Dedifferentiated amniotic fluid mesenchymal stem cell (primary cell): Measurements from ENCODE around the gene BTAF1.
"Not testable (repeated sequence)": the region's sequence is repeated elsewhere in the genome, so short reads cannot be mapped to it uniquely, and the experiment has no call there.

Source experiments
- DNase-seq: peaks from one replicate; pipeline ENCODE4 v3.0.0-alpha.2; 2016; ENCODE audit errors: extremely low spot score

Gene BTAF1

GRCh38 chr10:91978585-91978984 lies 55.0 kb downstream of the BTAF1 start:
- no peak for DNase-seq

- DNase-seq = no peak
Observed at GRCh38 chr10:91980319-91980718, 56.7 kb downstream of the BTAF1 start.

DNA sequence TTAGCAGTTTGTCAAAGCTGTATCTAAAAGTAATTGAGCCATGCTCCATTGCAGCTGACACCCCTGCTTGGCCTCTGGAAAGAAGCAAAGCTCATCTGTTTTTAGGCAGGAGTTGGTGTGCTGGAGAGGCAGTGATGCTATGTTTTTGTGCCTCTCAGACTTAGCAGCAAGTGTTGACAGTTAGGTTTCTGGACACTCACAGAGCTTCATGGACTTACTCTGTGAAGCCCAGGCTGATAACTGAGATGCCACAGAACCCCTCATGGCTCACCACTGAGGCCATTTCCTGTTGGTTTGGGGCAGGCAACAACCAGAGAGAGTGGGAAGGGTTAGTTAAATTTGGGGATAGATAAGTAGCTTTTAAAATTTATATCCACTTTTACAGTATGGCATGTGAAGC lies 59.8 kb downstream of the BTAF1 start:
- DNase-seq = no peak

DNA sequence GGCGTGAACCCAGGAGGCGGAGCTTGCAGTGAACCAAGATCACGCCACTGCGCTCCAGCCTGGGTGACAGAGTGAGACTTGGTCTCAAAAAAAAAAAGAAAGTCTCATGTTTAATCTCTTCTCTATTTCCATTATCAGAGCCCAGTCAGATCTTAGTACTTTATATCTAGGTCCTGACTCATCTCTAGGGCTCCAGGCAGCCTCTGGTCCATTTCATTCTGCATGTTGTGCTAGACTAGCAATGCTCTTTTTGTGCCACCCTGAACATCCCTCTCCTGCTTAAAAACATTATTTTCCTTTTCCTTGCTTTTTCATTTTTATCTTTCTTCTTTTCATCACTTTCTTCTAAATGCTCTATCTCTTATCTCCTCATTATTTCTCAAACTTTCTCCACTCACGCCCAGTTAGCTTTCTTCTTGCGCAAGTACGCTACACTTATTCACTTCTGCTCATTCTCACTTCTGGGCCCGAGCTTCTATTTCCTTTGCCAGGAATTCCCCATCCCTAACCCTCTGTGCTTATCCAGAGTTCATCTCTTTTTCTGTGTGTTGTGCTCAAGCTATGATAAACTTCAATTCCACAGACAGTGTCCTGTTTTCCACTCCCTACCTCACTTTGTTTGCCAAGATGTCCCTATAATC lies 63.9 kb downstream of the BTAF1 start:
- no peak for DNase-seq

DNA sequence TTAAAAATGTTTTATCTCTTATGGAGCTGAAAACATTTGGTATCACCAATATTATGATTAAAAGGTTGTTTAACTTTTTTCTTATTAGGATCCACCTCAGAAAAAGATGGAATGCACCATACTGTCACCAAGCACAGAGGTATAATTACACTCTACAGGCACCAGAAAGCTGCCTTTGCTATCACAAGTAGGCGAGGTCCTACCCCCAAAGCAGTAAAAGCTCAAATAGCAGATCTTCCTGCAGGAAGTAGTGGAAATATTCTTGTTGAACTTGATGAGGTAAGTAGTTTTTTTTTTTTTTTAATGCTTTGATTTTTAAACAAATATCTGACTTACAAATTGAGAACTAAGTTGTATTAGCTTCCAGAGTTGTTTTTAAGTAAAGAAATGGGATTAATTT lies 68.5 kb downstream of the BTAF1 start:
- no peak for DNase-seq

GRCh38 chr10:91996266-91996665 lies 72.7 kb downstream of the BTAF1 start:
- no peak for DNase-seq

DNA sequence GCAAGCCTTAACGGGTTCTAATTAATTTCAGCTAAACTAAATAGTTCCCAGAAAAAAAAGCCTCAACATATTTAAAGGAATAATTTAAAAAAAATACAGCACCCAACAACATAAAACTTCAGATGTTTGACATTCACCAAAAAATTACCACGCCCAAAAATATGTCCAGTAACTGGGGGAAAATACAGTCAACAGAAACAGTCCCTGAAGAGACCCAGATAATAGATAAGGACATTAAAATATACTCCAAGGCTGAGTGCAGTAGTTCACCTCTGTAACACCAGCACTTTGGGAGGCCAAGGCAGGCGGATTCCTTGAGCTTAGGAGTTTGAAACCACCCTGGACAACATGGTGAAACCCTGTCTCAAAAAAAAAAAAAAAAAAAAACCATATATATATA lies 78.0 kb downstream of the BTAF1 start:
- DNase-seq = no peak

DNA sequence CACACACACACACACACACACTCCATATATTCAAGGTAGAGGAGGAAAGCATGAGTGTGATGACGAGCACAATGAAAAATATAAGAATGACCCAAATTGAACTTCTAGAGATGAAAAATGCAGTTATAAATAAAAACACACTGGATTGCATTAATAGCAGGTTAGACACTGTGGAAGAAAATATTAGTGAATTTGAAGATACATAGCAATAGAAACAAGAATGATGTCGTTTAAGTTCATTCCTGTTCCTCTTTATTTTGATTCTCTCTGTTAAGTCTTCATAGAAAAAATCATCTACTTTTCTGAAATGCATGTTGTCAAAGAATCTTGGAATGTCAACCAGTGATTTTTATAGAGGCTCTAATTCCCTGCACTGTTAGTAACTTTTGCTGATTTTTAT lies 78.4 kb downstream of the BTAF1 start:
- no peak for DNase-seq

GRCh38 chr10:92003258-92003657 lies 79.7 kb downstream of the BTAF1 start:
- no peak for DNase-seq

DNA sequence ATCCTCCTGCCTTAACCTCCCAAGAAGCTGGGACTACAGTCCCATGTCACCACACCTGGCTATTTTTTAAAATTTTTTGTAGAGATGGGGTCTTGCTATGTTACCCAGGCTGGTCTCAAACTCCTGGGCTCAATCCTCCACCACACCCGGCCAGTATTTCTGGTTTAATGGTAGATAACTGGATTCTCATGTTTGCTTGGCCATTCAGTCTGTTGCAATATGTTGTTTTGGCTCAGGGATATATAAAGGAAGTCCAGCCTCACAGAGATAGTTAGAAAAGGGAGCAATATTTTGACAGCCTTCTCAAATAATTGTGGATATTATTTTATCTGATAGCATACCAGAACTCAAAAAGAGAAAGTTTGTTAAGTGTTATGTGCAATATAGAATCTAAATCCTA lies 82.4 kb downstream of the BTAF1 start:
- no peak for DNase-seq

- no peak for DNase-seq
Observed at GRCh38 chr10:92009445-92009844, 85.9 kb downstream of the BTAF1 start.

DNA sequence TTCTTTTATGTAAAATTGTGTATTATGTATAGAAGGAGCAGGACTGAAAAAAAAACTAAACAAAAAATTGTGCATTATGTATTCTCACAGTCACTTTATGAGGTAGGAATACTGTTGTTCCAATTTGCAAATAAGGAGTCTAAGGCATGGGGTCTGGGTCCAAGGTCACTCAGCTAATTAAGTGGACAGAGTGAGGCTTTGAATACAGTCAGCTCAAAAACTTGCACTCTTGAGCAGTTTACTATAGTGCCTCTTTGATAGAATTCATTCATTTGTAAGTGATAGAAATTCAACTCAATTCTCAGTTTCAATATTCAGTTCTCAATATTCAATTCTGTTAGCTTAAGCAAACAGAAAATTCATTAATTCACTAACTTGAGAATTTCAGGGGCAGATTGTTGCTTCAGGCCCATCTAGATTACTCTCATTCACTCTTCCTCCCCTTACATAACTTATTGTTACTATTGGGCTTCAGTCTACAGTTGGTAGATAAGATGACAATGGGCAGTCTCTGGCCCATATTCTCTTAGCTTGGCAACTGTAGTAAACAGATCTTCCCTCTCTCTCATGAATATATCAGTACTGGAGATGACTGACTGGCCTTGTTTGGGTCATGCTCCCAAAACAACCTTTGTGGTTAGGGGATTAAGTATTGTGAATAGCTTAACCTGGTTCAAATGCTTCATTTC lies 86.6 kb downstream of the BTAF1 start:
- no peak for DNase-seq

- peak; percentile 20 for DNase-seq
Observed at GRCh38 chr10:92011560-92012214, 88.1 kb downstream of the BTAF1 start.

DNA sequence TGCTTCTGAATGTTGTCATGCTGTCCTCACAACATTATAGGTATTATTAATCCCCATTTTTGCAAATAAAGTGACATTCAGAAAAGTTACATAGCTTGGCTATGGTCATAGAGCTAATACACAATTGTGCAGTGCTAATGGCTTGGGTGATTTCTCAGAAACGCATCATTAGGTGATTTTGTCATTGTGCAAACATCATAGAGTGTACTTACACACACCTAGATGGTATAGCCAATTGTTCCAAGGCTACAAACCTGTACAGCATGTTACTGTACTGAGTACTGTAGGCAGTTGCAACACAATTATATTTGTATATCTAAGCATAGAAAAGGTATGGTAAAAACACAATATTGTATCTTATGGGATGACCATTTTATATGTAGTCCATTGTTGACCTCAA lies 91.0 kb downstream of the BTAF1 start:
- DNase-seq = no peak

- DNase-seq = no peak
Observed at GRCh38 chr10:92024700-92025099, 101.1 kb downstream of the BTAF1 start.

- not testable (repeated sequence) for DNase-seq
Observed at GRCh38 chr10:92025340-92025739, 101.8 kb downstream of the BTAF1 start.

DNA sequence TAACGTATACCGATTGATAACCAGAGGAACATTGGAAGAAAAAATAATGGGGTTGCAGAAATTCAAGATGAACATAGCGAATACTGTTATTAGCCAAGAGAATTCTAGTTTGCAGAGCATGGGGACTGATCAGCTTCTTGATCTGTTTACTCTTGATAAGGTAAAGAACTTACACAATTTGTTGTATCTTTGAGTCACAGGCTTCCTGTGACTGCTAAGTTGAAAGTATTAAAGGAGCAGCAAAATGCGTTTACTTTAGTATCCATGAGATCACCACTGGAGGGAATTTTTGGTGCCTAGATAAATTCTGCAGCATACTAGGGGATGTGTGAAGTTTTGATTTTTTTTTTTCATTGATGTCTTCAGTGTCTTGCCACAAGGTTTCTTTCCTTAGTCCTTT lies 103.6 kb downstream of the BTAF1 start:
- DNase-seq = no peak

GRCh38 chr10:92031580-92031979 lies 108.0 kb downstream of the BTAF1 start:
- no peak for DNase-seq

- DNase-seq = not testable (repeated sequence)
Observed at GRCh38 chr10:92033070-92033469, 109.5 kb downstream of the BTAF1 start.

DNA sequence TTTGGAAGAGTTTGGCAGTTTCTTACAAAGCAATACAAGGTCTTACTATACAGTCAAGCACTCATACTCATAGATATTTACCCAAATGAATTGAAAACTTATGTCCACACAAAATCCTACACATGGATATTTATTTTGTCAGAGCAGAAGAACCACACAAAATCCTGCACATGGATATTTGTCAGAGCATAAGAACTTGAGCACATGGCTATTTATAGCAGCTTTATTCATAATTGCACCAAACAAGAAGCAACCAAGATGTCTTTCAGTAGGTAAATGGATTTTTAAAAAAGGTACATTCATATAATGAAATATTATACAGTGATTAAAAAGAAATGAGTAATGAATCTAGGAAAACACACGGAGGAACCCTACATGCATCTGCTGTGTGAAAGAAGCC lies 115.4 kb downstream of the BTAF1 start:
- no peak for DNase-seq

- no peak for DNase-seq
Observed at GRCh38 chr10:92042541-92042940, 119.0 kb downstream of the BTAF1 start.

DNA sequence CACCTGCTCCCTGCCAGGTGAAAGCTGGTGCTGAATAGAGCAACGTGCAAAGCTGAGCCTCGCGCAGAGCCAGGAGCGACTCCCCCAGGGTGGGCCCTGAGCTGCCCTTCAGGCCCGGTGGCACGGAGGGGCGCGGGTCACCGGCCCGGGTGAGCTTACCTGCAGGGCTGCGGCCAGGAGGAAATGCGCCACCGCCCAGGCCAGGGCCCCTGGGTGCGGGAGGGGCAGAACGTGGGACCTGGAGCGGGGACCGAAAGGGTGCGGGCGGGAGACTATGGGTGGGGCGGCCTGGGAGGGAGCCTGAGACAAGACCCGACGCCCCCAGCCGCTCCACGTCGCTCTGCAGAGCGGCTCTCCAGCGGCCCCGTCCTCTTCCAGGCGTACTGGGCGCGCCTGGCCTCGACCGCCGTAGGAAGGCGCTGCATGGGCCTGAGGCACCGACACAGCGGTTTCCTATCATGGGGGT lies 122.1 kb downstream of the BTAF1 start:
- DNase-seq = no peak

- DNase-seq = no peak
Observed at GRCh38 chr10:92047215-92047614, 123.6 kb downstream of the BTAF1 start.
